GM12864 (cell line): ENCODE results near the gene BCL11B.
"Not testable (repeated sequence)": the region's sequence is repeated elsewhere in the genome, so short reads cannot be mapped to it uniquely, and the experiment has no call there.

Experiments used
- DNase-seq: peaks from one replicate; pipeline ENCODE4 v3.0.0-alpha.2; 2011; ENCODE audit warnings: low read depth
- H3K4me3 ChIP-seq: 2 replicates; pipeline ENCODE4 v1.5.1; 2011; ENCODE audit warnings: mild to moderate bottlenecking, low read depth, low read length, control low read depth
- TF ChIP-seq, protein P1 (sequence below): IDR thresholded peaks from 2 replicates; pipeline ENCODE4 v1.5.1; 2011; ENCODE audit warnings: low read depth, mild to moderate bottlenecking, moderate library complexity, low read length, control low read depth, inconsistent platforms; ENCODE audit errors: missing control alignments

The BCL11B gene

GRCh38 chr14:99187858-99188257, 84.1 kb downstream of the BCL11B start:
- DNase-seq: no peak
- TF ChIP-seq, protein P1, sequence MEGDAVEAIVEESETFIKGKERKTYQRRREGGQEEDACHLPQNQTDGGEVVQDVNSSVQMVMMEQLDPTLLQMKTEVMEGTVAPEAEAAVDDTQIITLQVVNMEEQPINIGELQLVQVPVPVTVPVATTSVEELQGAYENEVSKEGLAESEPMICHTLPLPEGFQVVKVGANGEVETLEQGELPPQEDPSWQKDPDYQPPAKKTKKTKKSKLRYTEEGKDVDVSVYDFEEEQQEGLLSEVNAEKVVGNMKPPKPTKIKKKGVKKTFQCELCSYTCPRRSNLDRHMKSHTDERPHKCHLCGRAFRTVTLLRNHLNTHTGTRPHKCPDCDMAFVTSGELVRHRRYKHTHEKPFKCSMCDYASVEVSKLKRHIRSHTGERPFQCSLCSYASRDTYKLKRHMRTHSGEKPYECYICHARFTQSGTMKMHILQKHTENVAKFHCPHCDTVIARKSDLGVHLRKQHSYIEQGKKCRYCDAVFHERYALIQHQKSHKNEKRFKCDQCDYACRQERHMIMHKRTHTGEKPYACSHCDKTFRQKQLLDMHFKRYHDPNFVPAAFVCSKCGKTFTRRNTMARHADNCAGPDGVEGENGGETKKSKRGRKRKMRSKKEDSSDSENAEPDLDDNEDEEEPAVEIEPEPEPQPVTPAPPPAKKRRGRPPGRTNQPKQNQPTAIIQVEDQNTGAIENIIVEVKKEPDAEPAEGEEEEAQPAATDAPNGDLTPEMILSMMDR: no peak
- H3K4me3 ChIP-seq: no peak overlapping the region

DNA sequence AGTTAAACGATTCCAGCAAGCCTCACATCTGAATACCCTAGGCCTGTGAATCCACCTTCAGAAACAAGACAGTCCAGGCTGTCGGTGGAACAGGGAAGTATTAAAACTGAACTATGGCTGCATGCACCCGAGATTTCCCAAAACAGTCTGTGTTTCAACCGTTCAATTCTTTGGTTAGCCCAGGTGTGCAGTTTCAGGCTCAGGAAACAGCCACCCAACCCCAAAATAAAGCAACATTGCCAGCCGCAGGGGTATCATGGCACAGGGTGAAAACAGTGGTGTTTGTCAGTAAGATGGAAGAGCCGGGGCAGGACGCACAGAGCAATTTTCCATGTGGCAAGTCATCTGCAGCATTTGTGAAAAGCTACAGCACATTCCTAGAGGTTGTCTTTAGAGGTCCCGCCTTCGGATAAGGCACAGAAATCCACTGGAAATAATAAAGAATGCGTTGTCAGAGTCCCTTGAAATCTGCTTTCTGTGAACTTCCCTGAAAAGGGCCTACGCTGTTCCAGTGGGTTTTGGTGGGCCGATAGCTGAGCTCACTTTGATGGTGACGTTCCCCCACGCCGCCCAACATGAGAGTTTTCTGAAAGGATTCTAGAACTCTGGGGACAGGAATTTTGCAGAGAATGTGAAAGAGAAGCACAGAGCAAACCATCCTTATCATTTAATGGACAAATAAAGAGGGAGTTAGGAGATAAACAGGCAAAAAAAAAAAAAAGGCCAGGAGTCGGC, 84.9 kb downstream of the BCL11B start:
- no peak overlapping the region for H3K4me3 ChIP-seq
- no peak for DNase-seq
- TF ChIP-seq, protein P1: no peak

- H3K4me3 ChIP-seq, DNase-seq: not testable (repeated sequence)
Measured at GRCh38 chr14:99186336-99186735, 85.7 kb downstream of the BCL11B start.

DNA sequence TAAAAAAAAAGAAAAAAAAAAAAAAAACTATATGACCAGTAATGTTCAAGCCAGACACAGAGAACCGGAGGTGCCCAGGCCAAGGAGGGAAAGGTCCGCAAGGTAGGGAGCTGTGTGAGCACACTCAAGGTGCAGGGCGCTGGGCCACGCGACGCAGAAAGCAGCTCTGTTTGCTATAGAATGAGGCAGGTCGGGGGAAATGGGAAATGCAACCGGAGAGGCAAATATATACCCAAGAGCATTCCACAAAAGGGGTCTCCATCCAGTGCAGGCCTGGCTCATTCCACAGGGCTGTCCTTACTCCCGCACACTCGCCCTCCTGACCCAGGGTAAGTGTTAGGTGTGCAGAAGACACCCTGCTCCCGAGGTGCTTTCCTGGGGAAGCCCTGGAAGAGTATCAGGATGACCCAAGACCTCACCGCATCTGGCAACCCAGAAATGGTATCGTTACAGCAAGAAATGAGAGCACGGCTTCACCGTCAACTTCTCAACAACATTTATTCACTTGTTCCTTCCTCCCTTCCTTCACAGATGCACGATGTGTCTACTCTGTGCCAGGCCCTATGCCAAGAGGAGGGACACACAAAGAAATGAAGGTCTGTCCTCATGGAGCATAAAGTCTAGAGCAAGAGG, 86.4 kb downstream of the BCL11B start:
- no peak overlapping the region for H3K4me3 ChIP-seq
- no peak for DNase-seq
- TF ChIP-seq, protein P1: no peak

DNA sequence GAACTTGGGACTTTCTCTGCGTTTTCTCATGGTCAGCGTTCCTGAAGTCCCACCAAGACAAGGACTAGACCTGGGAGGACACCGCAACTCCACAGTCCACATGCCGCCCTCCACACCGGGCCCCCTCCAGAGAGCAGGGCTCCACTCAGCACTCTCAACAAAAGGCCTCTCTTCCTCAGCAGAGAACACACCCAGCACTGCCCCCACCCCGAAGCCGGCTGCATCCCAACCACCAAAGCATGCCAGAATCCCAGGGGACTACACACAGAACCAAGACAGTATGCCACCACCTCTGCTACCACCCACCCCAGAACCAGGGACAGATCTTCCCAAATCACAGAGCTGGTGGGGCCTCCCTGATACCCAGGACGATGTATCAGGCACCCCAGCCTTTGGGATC, 88.3 kb downstream of the BCL11B start:
- no peak overlapping the region for H3K4me3 ChIP-seq
- no peak for DNase-seq
- TF ChIP-seq, protein P1: no peak

DNA sequence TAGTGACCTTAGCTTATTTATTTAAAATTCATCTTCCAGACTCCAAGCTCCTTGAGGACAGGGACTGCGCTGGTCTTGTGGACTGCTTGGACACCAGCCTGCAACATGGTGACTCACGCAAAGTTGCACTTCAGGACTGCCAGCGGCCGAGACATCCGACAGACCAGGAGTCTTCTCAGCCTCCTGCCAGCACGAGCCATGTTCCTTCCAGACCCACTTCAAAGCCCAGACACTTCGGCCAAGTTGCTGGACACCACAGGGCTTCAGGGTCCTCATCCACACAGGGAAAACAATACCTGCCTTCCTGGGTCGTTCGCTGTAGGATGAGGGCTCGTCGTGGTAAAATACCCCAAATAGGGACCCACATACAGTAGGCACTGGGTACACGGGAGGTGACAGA, 88.7 kb downstream of the BCL11B start:
- TF ChIP-seq, protein P1: no peak
- DNase-seq: no peak
- H3K4me3 ChIP-seq: no peak overlapping the region

DNA sequence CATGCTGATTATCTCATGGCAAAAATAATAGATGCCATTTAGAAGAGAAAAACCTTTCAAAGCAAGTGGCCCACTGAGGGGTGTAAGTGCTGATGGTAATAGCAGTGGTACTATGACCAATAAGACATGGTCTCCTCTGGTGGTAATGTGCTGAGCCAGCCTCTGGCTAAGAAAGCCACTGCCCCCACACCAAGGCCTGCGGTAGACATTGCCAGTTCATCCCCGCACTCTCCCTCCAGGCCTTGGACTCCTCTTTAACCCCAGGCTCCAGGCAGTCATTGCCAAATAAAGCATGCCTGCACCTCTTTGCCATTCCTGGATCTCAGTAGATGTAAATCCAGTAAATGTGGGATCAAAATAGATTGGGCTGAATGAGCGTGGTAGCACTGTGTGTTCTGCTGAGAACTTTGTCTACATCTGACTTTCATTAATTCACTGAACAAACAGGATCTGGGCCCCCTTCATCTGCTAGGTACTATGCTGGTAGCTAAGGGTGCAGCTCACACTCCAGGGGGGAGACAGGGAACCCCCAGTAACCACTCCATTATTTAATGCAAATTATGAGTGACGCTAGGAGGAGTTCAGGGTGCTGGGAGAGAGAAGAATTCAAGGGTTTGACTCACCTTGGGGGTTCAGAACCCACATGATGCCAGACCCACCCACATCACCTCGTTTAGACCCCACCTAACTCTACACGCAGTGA, 89.3 kb downstream of the BCL11B start:
- H3K4me3 ChIP-seq: no peak overlapping the region
- TF ChIP-seq, protein P1: no peak
- no peak for DNase-seq
